Fibroblast of lung (primary cell): Measurements from ENCODE around the gene C19orf33.

Source experiments
- CTCF ChIP-seq, 2 donors: IDR thresholded peaks in 1 of 2; conservative IDR thresholded peaks in 1 of 2; 1 replicate in 1 of 2; 2 replicates in 1 of 2; pipeline ENCODE4 v1.5.1; 2011 to 2012; ENCODE audit warnings: low read length in 2 of 2, control low read depth in 1 of 2, inconsistent platforms in 1 of 2, low read depth in 1 of 2, mild to moderate bottlenecking in 1 of 2
- EZH2 ChIP-seq: IDR thresholded peaks from 2 replicates; pipeline ENCODE4 v1.5.1; 2012; ENCODE audit warnings: low read length, control low read depth, mild to moderate bottlenecking; ENCODE audit errors: missing control alignments

GRCh38 chr19:38262585-38263268, 41.3 kb upstream of the C19orf33 start:
- TF ChIP-seq CTCF (conservative IDR thresholded peaks at IDR 0.05 in 1 of 2, IDR thresholded peaks at IDR 0.05 in 1 of 2; ENCODE audit: low read depth in 1 of 2, low read length in 2 of 2) (no peak), EZH2 (no peak)
